PC-9 (cell line): Measurements from ENCODE around the gene WBP2NL.

ENCODE experiments used
- CTCF ChIP-seq: fragments of 200-600 bp; sonication (generic); conservative IDR thresholded peaks from 2 replicates; pipeline ENCODE4 v1.6.1; 2017; ENCODE audit warnings: mixed run types, antibody characterized with exemption, mild to moderate bottlenecking, moderate library complexity
- EZH2 ChIP-seq: fragments of 200-600 bp; sonication (generic); IDR thresholded peaks from 2 replicates; pipeline ENCODE4 v1.8.0; 2017; ENCODE audit warnings: antibody characterized with exemption, low read depth

- TF ChIP-seq CTCF = no peak
- TF ChIP-seq EZH2 = no peak
Measured at GRCh38 chr22:42033263-42034181, 34.9 kb downstream of the WBP2NL start.
